Measurements from ENCODE around the gene TRUB2. TPM values are rescaled to one million over a fixed set of nuclear protein-coding genes. Genes with fewer than 3 reads are reported as not detected.

The TRUB2 gene
- total and polyA plus RNA-seq, 8 donors = 6.6 to 16.5 (median 12.8) TPM

DNA sequence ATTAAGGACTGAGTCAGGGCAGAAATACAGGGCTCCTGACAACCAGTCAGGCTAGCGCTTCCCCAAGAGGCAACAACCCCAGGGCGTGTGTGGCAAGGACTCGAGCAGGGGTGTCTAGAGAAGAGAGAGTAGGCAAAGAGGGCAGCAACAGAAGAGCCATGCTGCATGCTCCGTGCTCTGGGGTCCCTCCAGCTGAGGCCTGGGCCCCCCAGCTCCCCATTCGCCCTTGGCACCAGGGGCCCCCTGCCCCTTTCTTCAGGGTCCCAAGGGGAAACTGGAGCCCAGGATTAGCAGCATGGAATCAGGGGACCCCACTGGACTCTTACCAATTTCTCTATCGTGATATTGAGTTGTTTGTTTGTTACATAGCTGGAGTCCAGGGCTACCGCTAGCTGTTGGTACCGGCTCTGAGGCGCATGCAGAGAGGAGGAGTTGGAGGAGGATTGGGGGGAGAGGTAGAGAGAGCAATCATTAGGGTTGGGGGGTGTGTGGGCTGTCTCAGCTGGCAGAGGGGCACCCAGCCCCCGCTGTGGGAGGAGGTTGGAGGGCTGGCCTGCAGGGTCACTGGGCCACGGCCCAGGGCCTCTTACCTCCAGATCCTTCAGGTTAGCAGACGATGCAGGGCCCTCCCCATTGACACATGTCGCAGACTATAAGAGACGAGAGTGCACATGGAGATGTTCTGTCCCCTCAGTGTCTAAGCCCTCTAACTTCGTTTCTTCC is 55.2 kb downstream of the TRUB2 start:
- ATAC-seq (no peak), FAIRE-seq (no peak), DNase-seq (no peak)
- intact Hi-C loops (cut with DNase I) = no loop called here
- TF ChIP-seq, protein P1, sequence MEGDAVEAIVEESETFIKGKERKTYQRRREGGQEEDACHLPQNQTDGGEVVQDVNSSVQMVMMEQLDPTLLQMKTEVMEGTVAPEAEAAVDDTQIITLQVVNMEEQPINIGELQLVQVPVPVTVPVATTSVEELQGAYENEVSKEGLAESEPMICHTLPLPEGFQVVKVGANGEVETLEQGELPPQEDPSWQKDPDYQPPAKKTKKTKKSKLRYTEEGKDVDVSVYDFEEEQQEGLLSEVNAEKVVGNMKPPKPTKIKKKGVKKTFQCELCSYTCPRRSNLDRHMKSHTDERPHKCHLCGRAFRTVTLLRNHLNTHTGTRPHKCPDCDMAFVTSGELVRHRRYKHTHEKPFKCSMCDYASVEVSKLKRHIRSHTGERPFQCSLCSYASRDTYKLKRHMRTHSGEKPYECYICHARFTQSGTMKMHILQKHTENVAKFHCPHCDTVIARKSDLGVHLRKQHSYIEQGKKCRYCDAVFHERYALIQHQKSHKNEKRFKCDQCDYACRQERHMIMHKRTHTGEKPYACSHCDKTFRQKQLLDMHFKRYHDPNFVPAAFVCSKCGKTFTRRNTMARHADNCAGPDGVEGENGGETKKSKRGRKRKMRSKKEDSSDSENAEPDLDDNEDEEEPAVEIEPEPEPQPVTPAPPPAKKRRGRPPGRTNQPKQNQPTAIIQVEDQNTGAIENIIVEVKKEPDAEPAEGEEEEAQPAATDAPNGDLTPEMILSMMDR (IDR thresholded peaks at IDR 0.05) = no peak
- Histone ChIP-seq H3K9me3 (no peaks in the 10 kb centered on the region), H3K27me3 (no peaks in the 10 kb centered on the region), H3K4me1 (no peaks in the 10 kb centered on the region), H3K36me3 (peaks cover 4 to 30% (median 4%) of the 10 kb centered on the region in 3 donors), H3K27ac (no peak overlapping the region), H3K4me3 (no peak overlapping the region)
- WGBS, 2 donors = 91% methylated on average over 15 of the region's 15 CpGs

GRCh38 chr9:128265348-128265847 is 56.8 kb downstream of the TRUB2 start:
- Histone ChIP-seq H3K36me3 (peaks cover 13 to 46% (median 19%) of the 10 kb centered on the region in 3 donors), H3K4me1 (no peaks in the 10 kb centered on the region), H3K27me3 (no peaks in the 10 kb centered on the region), H3K27ac (no peak overlapping the region), H3K4me3 (no peak overlapping the region), H3K9me3 (no peaks in the 10 kb centered on the region)
- FAIRE-seq (no peak), ATAC-seq (no peak), DNase-seq (no peak)
- WGBS, 2 donors = 88 to 92% methylated on average over 10 of the region's 10 CpGs
- TF ChIP-seq, protein P1 (IDR thresholded peaks at IDR 0.05) = no peak
- intact Hi-C loops (cut with DNase I) = no loop called here

DNA sequence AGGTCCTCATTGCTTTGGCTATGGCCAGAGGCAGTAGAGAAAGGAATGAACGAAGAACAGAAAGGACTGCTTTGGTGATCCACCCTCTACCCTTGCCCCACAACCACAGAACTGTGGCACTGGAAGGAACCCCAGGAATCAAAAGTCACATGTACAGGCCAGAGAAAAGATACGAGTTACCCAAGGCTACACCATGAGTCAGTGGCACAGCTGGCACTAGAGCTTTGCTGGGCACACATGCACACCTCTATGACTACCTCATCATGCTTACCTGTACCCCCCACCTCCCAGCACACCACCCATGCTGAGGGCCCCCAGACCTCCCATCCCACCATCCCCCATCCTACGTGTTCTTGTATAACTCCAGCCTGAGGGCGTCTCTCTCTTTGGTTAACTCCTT is 59.6 kb downstream of the TRUB2 start:
- peaks cover 19 to 61% (median 46%) of the 10 kb centered on the region in 3 donors for H3K36me3 ChIP-seq
- FAIRE-seq = no peak

GRCh38 chr9:128260340-128260739 is 61.9 kb downstream of the TRUB2 start:
- TF ChIP-seq, protein P1 (IDR thresholded peaks at IDR 0.05) = no peak
- intact Hi-C loops (cut with DNase I) = no loop called here
- Histone ChIP-seq H3K4me1 (no peaks in the 10 kb centered on the region), H3K9me3 (no peaks in the 10 kb centered on the region), H3K27me3 (no peaks in the 10 kb centered on the region), H3K4me3 (no peak overlapping the region), H3K36me3 (peaks cover 15 to 62% (median 48%) of the 10 kb centered on the region in 3 donors), H3K27ac (no peak overlapping the region)
- no peak for DNase-seq
- WGBS, 2 donors = 95 to 96% methylated on average over 16 to 17 of the region's 17 CpGs
- no peak for FAIRE-seq
- no peak for ATAC-seq

More for the DNA sequence above, 59.6 kb downstream of the TRUB2 start:
- peak in 1 of 4 donors; percentile 17 for ATAC-seq
- WGBS, 2 donors = 77 to 87% methylated on average over 4 of the region's 4 CpGs
- intact Hi-C loops (cut with DNase I) = no loop called here
- DNase-seq = no peak
- no peak overlapping the region for H3K4me3 ChIP-seq
- H3K4me1 ChIP-seq = no peaks in the 10 kb centered on the region
- no peak overlapping the region for H3K27ac ChIP-seq
- TF ChIP-seq, protein P1 (IDR thresholded peaks at IDR 0.05) = no peak
- no peaks in the 10 kb centered on the region for H3K27me3 ChIP-seq
- H3K9me3 ChIP-seq = no peaks in the 10 kb centered on the region

- intact Hi-C loops (cut with DNase I) = no loop called here
- Histone ChIP-seq H3K4me1 (no peaks in the 10 kb centered on the region), H3K9me3 (no peaks in the 10 kb centered on the region), H3K27me3 (no peaks in the 10 kb centered on the region), H3K36me3 (peaks cover 15 to 62% (median 48%) of the 10 kb centered on the region in 3 donors), H3K27ac (no peak overlapping the region), H3K4me3 (no peak overlapping the region)
- no peak for ATAC-seq
- DNase-seq = peak in 1 of 6 donors; percentile 38
- WGBS, 2 donors = 85% methylated on average over 8 to 9 of the region's 9 CpGs
- TF ChIP-seq, protein P1 (IDR thresholded peaks at IDR 0.05) = no peak
- no peak for FAIRE-seq
Measured at GRCh38 chr9:128259156-128259555, 63.1 kb downstream of the TRUB2 start.

All from pancreas (tissue), 10 donors.